HG03460 (cell line): Measurements from ENCODE around the gene MRPS5.
"Not testable (repeated sequence)": the region's sequence is repeated elsewhere in the genome, so short reads cannot be mapped to it uniquely, and the experiment has no call there.

Experiments
- ATAC-seq: cut with Tn5 transposase; IDR thresholded peaks from one replicate; pipeline ENCODE4 v1.9.1; 2021; ENCODE audit not compliant: unreplicated experiment

Gene MRPS5

GRCh38 chr2:95121407-95122196 is at the start of gene MRPS5:
Gene MRPS5 (minus strand): TSS chr2:95121808. CDS start chr2:95121791, 17 bp downstream.
- peak; percentile 95 for ATAC-seq

- ATAC-seq, result peak; percentile 25
Observed at GRCh38 chr2:95166065-95166763, 44.6 kb upstream of the MRPS5 start.

DNA sequence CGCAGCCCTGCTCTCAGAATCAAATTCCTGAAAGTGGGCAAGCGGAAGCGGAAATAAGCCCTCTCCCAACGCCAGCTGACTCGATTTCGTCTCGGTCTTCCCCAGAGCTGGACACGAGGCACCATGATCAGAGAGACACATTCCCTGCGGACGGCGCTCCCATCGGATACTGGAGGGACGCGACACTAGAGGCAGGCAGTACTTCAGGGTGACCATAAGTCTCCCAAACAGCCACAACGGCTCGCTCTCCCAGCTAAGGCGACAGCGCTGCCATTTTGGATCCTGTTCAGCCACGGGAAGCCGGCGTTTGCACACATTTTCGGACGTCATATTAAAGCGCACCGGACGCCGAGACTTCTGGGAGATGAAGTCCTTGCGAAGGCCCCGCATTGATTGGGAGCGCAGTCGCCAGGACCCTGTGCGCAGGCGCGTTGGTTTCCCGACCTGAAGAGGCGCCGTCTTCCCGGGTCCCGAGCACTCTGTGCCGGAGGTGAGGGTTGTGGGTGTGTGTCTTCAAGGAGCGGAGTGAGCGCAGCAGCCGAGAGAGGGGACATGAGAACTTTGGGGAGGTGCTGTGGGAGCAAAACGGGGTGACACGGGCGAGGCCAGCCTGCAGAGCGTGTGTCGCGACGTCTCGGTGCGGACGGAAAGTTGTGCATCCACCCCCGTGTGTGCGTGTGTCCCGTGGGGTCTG is 43.9 kb upstream of the MRPS5 start, which contains the start of gene ZNF2:
ZNF2 (plus strand) TSS at position 439 of the 694 bp plus-strand sequence. CDS start 10,418 bp downstream, outside the sequence.
- ATAC-seq, result peak; percentile 86

DNA sequence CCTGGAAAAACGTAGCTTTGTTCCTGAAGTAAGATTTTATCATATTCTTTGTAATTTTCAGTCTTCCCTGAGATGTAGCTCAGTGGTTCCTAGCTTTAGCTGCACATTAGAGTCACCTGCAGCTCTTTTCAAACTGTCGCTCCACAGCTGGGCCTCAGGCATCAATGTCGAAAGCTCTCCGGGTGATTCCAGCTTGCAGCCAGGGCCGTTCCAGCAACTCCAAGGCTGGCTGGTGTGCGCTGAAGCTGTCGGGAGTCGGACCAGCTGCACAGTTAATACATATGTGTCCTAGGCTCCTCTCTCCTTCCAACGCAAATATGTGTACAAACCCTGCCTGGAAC is 43.4 kb upstream of the MRPS5 start:
- peak; percentile 11 for ATAC-seq

DNA sequence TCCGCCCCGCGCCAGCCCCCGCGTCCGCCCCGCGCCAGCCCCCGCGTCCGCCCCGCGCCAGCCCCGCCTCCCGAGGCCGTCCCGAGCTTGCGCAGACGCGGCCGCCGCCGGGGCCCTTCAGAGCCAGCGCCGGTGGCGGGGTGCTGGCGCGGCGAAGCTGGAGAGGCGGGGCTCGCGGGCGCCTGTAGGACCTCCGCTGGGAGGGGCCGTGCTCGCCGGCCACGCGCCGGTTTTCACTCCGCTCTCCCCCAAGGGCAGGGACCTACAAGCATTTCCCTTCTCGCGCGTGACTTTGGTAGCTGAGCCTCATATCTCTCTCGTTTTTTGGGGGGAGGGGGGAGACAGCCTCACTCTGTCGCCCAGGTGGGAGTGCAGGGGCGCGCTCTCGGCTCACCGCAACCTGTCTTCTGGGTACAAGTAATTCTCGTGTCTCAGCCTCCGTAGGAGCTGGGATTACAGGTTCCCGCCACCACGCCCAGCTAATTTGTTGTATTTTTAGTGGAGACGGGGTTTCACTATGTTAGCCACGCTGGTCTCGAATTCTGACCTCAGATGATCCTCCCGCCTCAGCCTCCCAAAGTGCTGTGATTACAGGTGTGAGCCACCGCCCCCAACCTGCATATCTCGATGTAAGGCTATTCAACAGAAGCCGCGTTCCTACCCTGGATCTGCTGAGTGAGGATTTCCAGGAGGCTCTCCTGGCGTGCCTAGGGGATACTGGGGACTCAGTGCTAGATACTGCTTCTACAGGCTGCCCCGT is 38.3 kb upstream of the MRPS5 start, which contains the start of gene ZNF514:
ZNF514 (minus strand) TSS at position 159 of the 760 bp plus-strand sequence. CDS start 6,595 bp downstream, outside the sequence.
- ATAC-seq, result peak; percentile 88

- ATAC-seq, result peak; percentile 48
Observed at GRCh38 chr2:95158891-95159619, 37.4 kb upstream of the MRPS5 start.

GRCh38 chr2:95158441-95158840 is 36.8 kb upstream of the MRPS5 start:
- no peak for ATAC-seq

DNA sequence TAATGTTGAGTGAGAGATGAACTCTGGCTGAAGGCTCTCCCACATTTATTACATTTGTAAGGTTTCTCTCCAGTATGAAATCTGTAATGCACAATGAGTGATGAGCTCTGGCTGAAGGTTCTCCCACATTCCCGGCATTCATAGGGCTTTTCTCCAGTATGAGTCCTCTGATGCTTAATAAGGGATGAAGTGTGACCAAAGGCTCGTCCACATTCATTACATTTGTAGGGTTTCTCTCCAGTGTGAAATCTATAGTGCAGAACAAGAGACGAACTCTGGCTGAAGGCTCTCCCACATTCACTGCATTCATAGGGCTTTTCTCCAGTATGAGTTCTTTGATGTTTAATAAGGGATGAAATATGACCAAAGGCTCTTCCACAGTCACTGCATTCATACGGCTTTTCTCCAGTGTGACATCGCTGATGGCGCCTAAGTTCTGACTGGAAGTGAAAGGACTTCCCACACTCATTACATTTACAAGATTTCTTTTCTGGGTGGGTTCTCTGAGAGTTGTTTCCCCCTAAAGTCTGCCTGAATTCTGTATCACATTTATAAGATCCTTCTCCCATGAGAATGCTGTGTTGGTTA is 27.9 kb upstream of the MRPS5 start:
- ATAC-seq, result no peak

GRCh38 chr2:95143838-95144237 is 22.2 kb upstream of the MRPS5 start:
- ATAC-seq, result no peak

GRCh38 chr2:95138702-95139101 is 17.1 kb upstream of the MRPS5 start:
- no peak for ATAC-seq

DNA sequence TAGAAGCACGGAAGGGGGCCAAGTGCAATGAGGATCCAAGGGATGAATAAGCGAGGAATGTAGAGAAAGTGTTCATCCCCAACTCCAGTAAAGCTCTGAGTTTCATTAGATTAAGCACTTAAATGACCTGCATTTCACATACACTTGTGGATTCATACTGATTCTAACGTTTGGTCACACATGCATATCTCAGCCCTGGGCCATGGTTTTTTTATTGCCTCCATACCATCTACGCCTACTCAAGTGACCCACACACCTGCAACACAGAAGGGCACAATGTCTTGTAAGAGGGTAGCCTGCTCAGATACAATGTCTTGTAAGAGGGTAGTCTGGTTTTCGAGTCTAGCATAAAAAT is 566 bp upstream of the MRPS5 start:
- peak; percentile 13 for ATAC-seq

DNA sequence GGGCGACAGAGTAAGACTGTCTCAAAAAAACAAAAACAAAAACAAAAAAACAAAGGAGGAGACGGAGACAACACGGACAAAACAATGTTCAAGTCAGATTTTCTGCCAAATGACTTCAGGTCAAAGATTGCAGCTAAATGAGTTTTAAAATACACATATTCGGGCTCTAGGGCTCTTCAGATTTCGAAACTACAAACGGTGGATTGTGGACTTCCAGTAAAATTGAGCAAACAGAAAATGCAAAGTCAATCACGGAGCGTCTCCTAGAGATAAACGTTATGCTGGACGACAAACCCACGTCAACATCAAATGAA is 558 bp downstream of the MRPS5 start:
- no peak for ATAC-seq

DNA sequence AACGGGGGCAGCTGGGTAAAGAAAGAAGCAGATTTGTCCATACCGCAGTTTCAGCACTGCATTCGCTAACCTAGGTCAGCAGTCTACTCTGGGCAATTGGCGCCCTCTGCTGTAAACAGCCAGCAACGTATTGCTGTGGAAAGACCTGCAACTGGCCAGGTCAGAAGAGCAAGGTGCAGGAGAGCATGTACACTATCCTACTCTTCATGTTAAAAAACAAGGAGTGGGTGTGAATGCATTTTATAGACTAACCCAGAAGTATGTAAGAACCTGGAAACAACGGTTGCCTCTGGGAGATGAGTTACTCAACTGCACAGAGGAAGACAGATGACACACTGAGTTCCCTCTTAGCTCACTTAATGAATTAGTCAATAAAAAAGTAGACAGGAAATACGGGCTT is 6.2 kb downstream of the MRPS5 start:
- ATAC-seq, result peak; percentile 83

- ATAC-seq, result no peak
Observed at GRCh38 chr2:95113464-95113863, 8.1 kb downstream of the MRPS5 start.

DNA sequence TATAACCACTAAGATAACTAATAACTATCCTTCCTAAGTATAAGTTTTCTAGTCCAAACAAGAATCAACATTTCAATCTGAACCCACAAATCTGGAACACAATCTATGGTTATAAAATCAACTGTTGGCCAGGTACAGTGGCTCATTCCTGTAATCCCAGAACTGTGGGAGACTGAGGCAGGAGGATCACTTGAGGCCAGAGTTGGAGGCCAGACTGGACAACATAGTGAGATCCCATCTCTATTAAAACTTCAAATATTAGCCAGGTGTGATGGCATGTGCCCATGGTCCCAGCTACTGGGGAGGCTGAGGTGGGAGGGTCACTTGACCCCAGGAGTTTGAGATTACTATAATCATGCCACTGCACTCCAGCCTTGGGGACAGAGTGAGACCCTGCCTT is 11.2 kb downstream of the MRPS5 start:
- ATAC-seq, result no peak

GRCh38 chr2:95109260-95109659 is 12.3 kb downstream of the MRPS5 start:
- no peak for ATAC-seq

DNA sequence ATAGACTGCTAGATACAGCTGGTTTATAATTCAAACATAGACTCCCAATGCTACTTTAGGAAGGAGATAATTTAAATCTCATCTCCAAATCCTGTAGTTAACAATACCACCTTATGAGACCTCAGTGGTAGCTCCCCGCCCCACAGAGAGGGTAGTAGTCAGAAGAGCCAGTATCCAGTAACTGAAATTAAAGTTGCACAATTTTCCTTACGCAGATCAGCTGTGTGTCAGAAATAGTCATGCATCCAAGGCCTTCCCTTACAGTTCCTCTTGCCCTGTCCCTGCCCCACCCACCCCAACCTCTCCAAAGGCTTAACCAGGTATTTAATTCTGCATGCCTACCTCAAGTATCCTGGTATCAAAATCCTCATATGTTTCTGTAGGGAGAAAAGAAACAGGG is 15.5 kb downstream of the MRPS5 start:
- no peak for ATAC-seq

DNA sequence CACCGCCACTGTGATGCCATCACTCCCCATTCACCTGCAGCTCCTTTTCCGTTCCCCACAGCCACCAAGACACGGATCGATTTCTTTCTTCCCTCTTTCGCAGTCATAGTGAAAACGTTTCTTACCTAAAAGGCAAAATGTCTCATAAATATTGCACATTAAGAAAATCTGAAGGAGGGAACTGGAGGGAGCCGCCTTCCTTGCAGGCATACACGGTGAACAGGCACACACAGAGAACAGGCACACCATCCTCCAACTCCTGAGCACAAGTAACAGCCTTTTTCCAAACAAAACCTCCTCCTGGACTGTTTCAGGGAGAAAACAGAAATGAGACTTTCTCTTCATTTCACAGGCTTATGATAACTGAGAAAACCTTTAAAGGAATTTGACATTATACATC is 17.0 kb downstream of the MRPS5 start:
- ATAC-seq, result no peak

DNA sequence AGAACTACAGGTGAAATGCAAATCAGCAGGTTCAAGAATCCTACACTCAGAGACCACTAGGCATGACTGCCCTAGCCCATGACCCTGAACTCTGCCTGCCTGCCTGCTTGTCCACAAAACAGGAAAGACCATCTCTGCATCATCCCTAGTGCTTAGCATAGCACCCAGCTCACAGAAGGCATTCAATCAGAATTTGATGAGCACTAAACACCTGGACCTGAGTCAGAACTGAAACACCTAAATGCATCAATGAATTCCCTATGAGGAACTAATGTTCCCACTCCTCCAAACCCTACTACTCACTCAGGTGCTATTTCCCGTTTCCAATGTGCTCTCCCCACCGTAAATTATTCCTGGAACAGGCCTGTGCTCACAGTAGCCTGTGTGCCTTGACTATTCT is 21.7 kb downstream of the MRPS5 start:
- no peak for ATAC-seq

GRCh38 chr2:95098273-95098672 is 23.3 kb downstream of the MRPS5 start:
- ATAC-seq, result not testable (repeated sequence)
